MM.1S (cell line): ENCODE measurements around the gene NOP14.

Experiments
- DNase-seq: peaks from one replicate; pipeline ENCODE4 v3.0.0-alpha.2; 2015
- H2AFZ ChIP-seq: fragments of 300-600 bp; sonication (generic); 2 replicates; pipeline ENCODE4 v1.6.0; 2016; ENCODE audit warnings: antibody characterized with exemption, low read length
- H3F3A ChIP-seq: fragments of 300-600 bp; sonication (generic); 2 replicates; pipeline ENCODE4 v1.6.1; 2016; ENCODE audit warnings: mild to moderate bottlenecking, antibody characterized with exemption, low read length, moderate library complexity, mixed read lengths; ENCODE audit not compliant: insufficient read depth
- H3K27ac ChIP-seq: fragments of 300-600 bp; sonication (generic); 2 replicates; pipeline ENCODE4 v1.5.1; 2016; ENCODE audit warnings: mild to moderate bottlenecking, low read length
- H3K27me3 ChIP-seq: fragments of 300-600 bp; sonication (generic); replicated peaks from 2 replicates; pipeline ENCODE4 v1.6.0; 2016; ENCODE audit warnings: low read length; ENCODE audit not compliant: insufficient read depth
- H3K36me3 ChIP-seq: fragments of 300-600 bp; sonication (generic); replicated peaks from 2 replicates; pipeline ENCODE4 v1.6.1; 2016; ENCODE audit warnings: mild to moderate bottlenecking, low read length, mixed read lengths; ENCODE audit not compliant: insufficient read depth
- H3K4me1 ChIP-seq: fragments of 300-600 bp; sonication (generic); 2 replicates; pipeline ENCODE4 v1.6.1; 2016; ENCODE audit warnings: low read length, mixed read lengths
- H3K4me2 ChIP-seq: fragments of 300-600 bp; sonication (generic); 2 replicates; pipeline ENCODE4 v1.6.0; 2016; ENCODE audit warnings: low read depth, low read length
- H3K4me3 ChIP-seq: fragments of 300-600 bp; sonication (generic); 2 replicates; pipeline ENCODE4 v1.5.1; 2016; ENCODE audit warnings: low read length, mixed read lengths
- H3K79me2 ChIP-seq: fragments of 300-600 bp; sonication (generic); 2 replicates; pipeline ENCODE4 v1.6.1; 2016; ENCODE audit warnings: mixed run types, low read length, mixed read lengths
- H3K9ac ChIP-seq: fragments of 300-600 bp; sonication (generic); 2 replicates; pipeline ENCODE4 v1.6.1; 2016; ENCODE audit warnings: low read length, mixed read lengths
- H3K9me2 ChIP-seq: fragments of 300-600 bp; sonication (generic); replicated peaks from 2 replicates; pipeline ENCODE4 v1.6.1; 2016; ENCODE audit warnings: mild to moderate bottlenecking, low read length, mixed read lengths; ENCODE audit not compliant: insufficient read depth
- H3K9me3 ChIP-seq: fragments of 300-600 bp; sonication (generic); replicated peaks from 2 replicates; pipeline ENCODE4 v1.6.1; 2016; ENCODE audit warnings: mild to moderate bottlenecking, low read length, mixed read lengths; ENCODE audit not compliant: insufficient read depth
- H4K20me1 ChIP-seq: fragments of 300-600 bp; sonication (generic); 2 replicates; pipeline ENCODE4 v1.6.1; 2016; ENCODE audit warnings: mild to moderate bottlenecking, low read length, moderate library complexity, mixed read lengths; ENCODE audit not compliant: insufficient read depth
- CTCF ChIP-seq: fragments of 300-600 bp; sonication (generic); IDR thresholded peaks from 2 replicates; pipeline ENCODE4 v1.5.1; 2016; ENCODE audit warnings: antibody characterized with exemption, low read length, mixed read lengths
- EZH2 ChIP-seq: fragments of 300-600 bp; sonication (generic); optimal IDR thresholded peaks from 2 replicates; pipeline ENCODE3; 2017; ENCODE audit warnings: low read depth, mild to moderate bottlenecking, antibody characterized with exemption, low read length, mixed read lengths
- EZH2phosphoT487 ChIP-seq: fragments of 300-600 bp; sonication (generic); IDR thresholded peaks from 2 replicates; pipeline ENCODE4 v1.6.1; 2018; ENCODE audit warnings: antibody characterized with exemption, low read length

NOP14 gene

GRCh38 chr4:2982012-2982411 is 18.8 kb upstream of the NOP14 start:
- H3K9me2 ChIP-seq, result no peaks in the 10 kb centered on the region
- H3K27me3 ChIP-seq, result no peaks in the 10 kb centered on the region

GRCh38 chr4:2981256-2981819 is 18.1 kb upstream of the NOP14 start:
- no peaks in the 10 kb centered on the region for H3K36me3 ChIP-seq
- H4K20me1 ChIP-seq, result no peaks in the 10 kb centered on the region
- no peaks in the 10 kb centered on the region for H3F3A ChIP-seq
- TF ChIP-seq EZH2 (no peak), CTCF (no peak)
- DNase-seq, result no peak
- no peak overlapping the region for H3K9ac ChIP-seq
- H3K4me3 ChIP-seq, result no peak overlapping the region
- no peak overlapping the region for H3K27ac ChIP-seq
- no peaks in the 10 kb centered on the region for H3K9me2 ChIP-seq
- no peaks in the 10 kb centered on the region for H3K9me3 ChIP-seq
- H2AFZ ChIP-seq, result no peak overlapping the region
- H3K27me3 ChIP-seq, result no peaks in the 10 kb centered on the region
- H3K4me2 ChIP-seq, result no peak overlapping the region
- no peaks in the 10 kb centered on the region for H3K4me1 ChIP-seq
- H3K79me2 ChIP-seq, result no peaks in the 10 kb centered on the region

More at GRCh38 chr4:2982012-2982411, 18.8 kb upstream of the NOP14 start:
- H2AFZ ChIP-seq, result no peak overlapping the region
- H3K4me3 ChIP-seq, result no peak overlapping the region
- H3K36me3 ChIP-seq, result no peaks in the 10 kb centered on the region
- no peaks in the 10 kb centered on the region for H3K4me1 ChIP-seq
- no peaks in the 10 kb centered on the region for H3F3A ChIP-seq
- no peak overlapping the region for H3K9ac ChIP-seq
- no peak for DNase-seq
- TF ChIP-seq CTCF (no peak), EZH2 (no peak), EZH2phosphoT487 (no peak)
- H4K20me1 ChIP-seq, result no peaks in the 10 kb centered on the region
- H3K9me3 ChIP-seq, result no peaks in the 10 kb centered on the region
- H3K27ac ChIP-seq, result no peak overlapping the region
- no peak overlapping the region for H3K4me2 ChIP-seq
- H3K79me2 ChIP-seq, result no peaks in the 10 kb centered on the region

GRCh38 chr4:2977211-2978088 is 14.2 kb upstream of the NOP14 start:
- Histone ChIP-seq H3K27ac (no peak overlapping the region), H3K36me3 (no peaks in the 10 kb centered on the region), H3K4me3 (no peak overlapping the region), H3K27me3 (no peaks in the 10 kb centered on the region), H3K4me1 (no peaks in the 10 kb centered on the region), H3K9ac (no peak overlapping the region), H4K20me1 (no peaks in the 10 kb centered on the region), H3K4me2 (no peak overlapping the region), H3K9me2 (no peaks in the 10 kb centered on the region), H2AFZ (no peak overlapping the region), H3F3A (no peaks in the 10 kb centered on the region), H3K79me2 (no peaks in the 10 kb centered on the region), H3K9me3 (no peaks in the 10 kb centered on the region)
- no peak for DNase-seq
- TF ChIP-seq EZH2 (no peak), EZH2phosphoT487 (no peak), CTCF (no peak)
